Parathyroid adenoma (tissue), 2 donors: ENCODE measurements around the gene CAPZB.

Source experiments
- H2AFZ ChIP-seq: fragments of 300-600 bp; sonication (generic); one replicate; pipeline ENCODE4 v1.7.0; 2017; ENCODE audit warnings: antibody characterized with exemption, mild to moderate bottlenecking
- H3K27ac ChIP-seq: fragments of 300-600 bp; sonication (generic); one replicate; pipeline ENCODE4 v1.7.0; 2017
- H3K27me3 ChIP-seq: fragments of 300-600 bp; sonication (generic); one replicate; pipeline ENCODE4 v1.7.0; 2017; ENCODE audit warnings: low read length; ENCODE audit not compliant: control insufficient read depth, insufficient read depth
- H3K36me3 ChIP-seq: fragments of 300-600 bp; sonication (generic); one replicate; pipeline ENCODE4 v1.7.0; 2017; ENCODE audit warnings: low read length; ENCODE audit not compliant: control insufficient read depth, insufficient read depth
- H3K4me1 ChIP-seq: fragments of 300-600 bp; sonication (generic); one replicate; pipeline ENCODE4 v1.7.0; 2017; ENCODE audit warnings: control low read depth
- H3K4me2 ChIP-seq: fragments of 300-600 bp; sonication (generic); one replicate; pipeline ENCODE4 v1.7.0; 2017; ENCODE audit warnings: low read length
- H3K4me3 ChIP-seq: fragments of 300-600 bp; sonication (generic); one replicate; pipeline ENCODE4 v1.7.0; 2017; ENCODE audit warnings: low read depth, low read length
- H3K79me2 ChIP-seq: fragments of 300-600 bp; sonication (generic); one replicate; pipeline ENCODE4 v1.7.0; 2017; ENCODE audit warnings: control low read depth
- H3K9ac ChIP-seq: fragments of 300-600 bp; sonication (generic); one replicate; pipeline ENCODE4 v1.7.0; 2017; ENCODE audit warnings: mild to moderate bottlenecking
- H3K9me3 ChIP-seq: fragments of 300-600 bp; sonication (generic); one replicate; pipeline ENCODE4 v1.7.0; 2017; ENCODE audit warnings: low read length; ENCODE audit not compliant: control insufficient read depth
- CTCF ChIP-seq: fragments of 300-600 bp; sonication (generic); IDR thresholded peaks from one replicate; pipeline ENCODE4 v1.7.0; 2017; ENCODE audit warnings: antibody characterized with exemption, mild to moderate bottlenecking
- donor health status: primary hyperparathyroidism.

Gene CAPZB

GRCh38 chr1:19342894-19343616 is 142.3 kb downstream of the CAPZB start:
- no peak overlapping the region for H2AFZ ChIP-seq
- H3K9ac ChIP-seq, result no peak overlapping the region
- H3K9me3 ChIP-seq, result no peaks in the 10 kb centered on the region
- H3K4me2 ChIP-seq, result no peak overlapping the region
- H3K4me1 ChIP-seq, result no peaks in the 10 kb centered on the region
- H3K27ac ChIP-seq, result no peak overlapping the region
- no peaks in the 10 kb centered on the region for H3K27me3 ChIP-seq
- no peaks in the 10 kb centered on the region for H3K36me3 ChIP-seq
- H3K4me3 ChIP-seq, result no peak overlapping the region
- H3K79me2 ChIP-seq, result no peaks in the 10 kb centered on the region
- TF ChIP-seq CTCF, result no peak

- Histone ChIP-seq H3K9ac (no peak overlapping the region), H3K36me3 (no peaks in the 10 kb centered on the region), H3K4me1 (no peaks in the 10 kb centered on the region), H3K4me3 (no peak overlapping the region), H3K79me2 (no peaks in the 10 kb centered on the region), H3K27ac (no peak overlapping the region), H3K9me3 (no peaks in the 10 kb centered on the region), H2AFZ (no peak overlapping the region), H3K4me2 (no peak overlapping the region), H3K27me3 (no peaks in the 10 kb centered on the region)
- no peak for TF ChIP-seq CTCF
Observed at GRCh38 chr1:19342062-19342750, 143.1 kb downstream of the CAPZB start.

- no peak overlapping the region for H2AFZ ChIP-seq
- no peak overlapping the region for H3K9ac ChIP-seq
- no peak overlapping the region for H3K4me3 ChIP-seq
- H3K79me2 ChIP-seq, result no peaks in the 10 kb centered on the region
- H3K27me3 ChIP-seq, result no peaks in the 10 kb centered on the region
- no peak overlapping the region for H3K27ac ChIP-seq
- TF ChIP-seq CTCF, result peak; percentile 69
- H3K9me3 ChIP-seq, result no peaks in the 10 kb centered on the region
- H3K36me3 ChIP-seq, result no peaks in the 10 kb centered on the region
- no peaks in the 10 kb centered on the region for H3K4me1 ChIP-seq
- H3K4me2 ChIP-seq, result no peak overlapping the region
Observed at GRCh38 chr1:19341201-19342061, 143.9 kb downstream of the CAPZB start.

DNA sequence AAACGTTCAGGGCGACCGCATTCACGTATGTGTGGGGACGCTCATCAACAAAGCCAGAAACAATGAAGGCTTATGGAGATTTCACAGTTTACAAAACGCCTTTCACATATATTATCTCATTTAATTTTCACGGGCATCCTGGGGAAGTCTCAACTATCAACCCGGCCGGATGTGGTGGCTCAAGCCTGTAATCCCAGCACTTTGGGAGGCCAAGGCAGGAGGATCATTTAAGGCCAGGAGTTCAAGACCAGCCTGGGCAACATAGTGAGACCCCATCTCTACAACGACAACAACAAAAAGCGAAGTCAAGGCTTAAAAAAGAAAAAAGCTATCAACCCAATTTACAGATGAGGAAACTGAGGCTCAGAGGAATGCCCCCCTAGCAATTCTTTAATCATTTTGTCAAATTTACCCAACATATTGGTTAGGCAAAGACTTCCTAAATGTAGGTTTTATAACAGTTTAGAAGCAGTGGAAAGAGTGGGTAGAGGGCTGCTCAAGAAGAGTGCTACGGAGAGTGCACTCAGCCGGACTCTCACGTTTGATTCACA is 144.9 kb downstream of the CAPZB start:
- no peak for TF ChIP-seq CTCF
- Histone ChIP-seq H3K27ac (no peak overlapping the region), H3K36me3 (no peaks in the 10 kb centered on the region)

More for the DNA sequence above, 144.9 kb downstream of the CAPZB start:
- no peak overlapping the region for H3K9ac ChIP-seq
- H3K4me1 ChIP-seq, result no peaks in the 10 kb centered on the region
- no peaks in the 10 kb centered on the region for H3K79me2 ChIP-seq
- no peak overlapping the region for H2AFZ ChIP-seq
- H3K9me3 ChIP-seq, result no peaks in the 10 kb centered on the region
- H3K27me3 ChIP-seq, result no peaks in the 10 kb centered on the region
- H3K4me2 ChIP-seq, result no peak overlapping the region
- no peak overlapping the region for H3K4me3 ChIP-seq
